Spleen (tissue), 7 donors: ENCODE results near the gene UBAC1.

Experiments
- CTCF ChIP-seq, 11 experiments: fragments of 200-600 bp in 7 of 11; fragments of 450-650 bp in 4 of 11; sonication (generic) in 4 of 11; IDR thresholded peaks in 8 of 11; conservative IDR thresholded peaks in 3 of 11; 1 replicate in 7 of 11; 2 replicates in 4 of 11; pipeline versions ENCODE4 v1.4.0 to v1.8.0; 2016 to 2021; ENCODE audit warnings: antibody characterized with exemption in 11 of 11, inconsistent platforms in 4 of 11, mild to moderate bottlenecking in 1 of 11
- POLR2A ChIP-seq, 3 donors: fragments of 450-650 bp; IDR thresholded peaks; one replicate each; pipeline ENCODE4 v1.5.1; 2017; ENCODE audit warnings: antibody characterized with exemption in 3 of 3, mild to moderate bottlenecking in 1 of 3
- POLR2AphosphoS5 ChIP-seq, 3 donors: sonication (generic); formaldehyde crosslinking; IDR thresholded peaks; one replicate each; pipeline ENCODE4 v1.5.1; 2017; ENCODE audit warnings: antibody characterized with exemption in 3 of 3
- donor health status: DM: no; HTN: no; CAD: no; lungs with moderate emphysema.
- donor health status: DM: no; HTN: no; CAD: no.
- donor health status: DM: no; HTN: no; CAD: no.

GRCh38 chr9:135979547-135980166 is 18.5 kb upstream of the UBAC1 start:
- TF ChIP-seq CTCF (IDR thresholded peaks at IDR 0.05 in 8 of 11, conservative IDR thresholded peaks at IDR 0.05 in 3 of 11), result no peak
- TF ChIP-seq POLR2AphosphoS5 (IDR thresholded peaks at IDR 0.05), result no peak
- TF ChIP-seq POLR2A (IDR thresholded peaks at IDR 0.05), result no peak
